HuH-7.5 (cell line): ENCODE data around the gene CMSS1.

Experiments
- DNase-seq: peaks from one replicate; pipeline ENCODE4 v3.0.0; 2011; ENCODE audit warnings: low spot score

Gene CMSS1

DNA sequence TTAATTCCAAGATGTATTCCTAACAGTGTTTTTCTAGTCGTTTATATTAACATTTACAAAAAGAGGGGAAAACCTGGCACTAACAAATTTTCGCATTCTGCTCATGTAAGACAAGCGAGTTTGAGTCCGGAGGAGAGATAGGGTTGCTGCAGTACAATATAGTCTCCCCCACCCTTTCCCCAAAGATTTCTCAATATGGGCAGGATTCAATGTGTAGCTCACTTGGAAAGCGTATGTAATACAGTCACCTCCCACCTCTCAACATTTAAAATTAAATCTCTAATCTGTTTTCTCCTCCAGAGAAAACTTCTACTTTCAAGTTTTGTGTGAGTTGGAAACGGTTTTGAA is 57.9 kb downstream of the CMSS1 start:
- no peak for DNase-seq

DNA sequence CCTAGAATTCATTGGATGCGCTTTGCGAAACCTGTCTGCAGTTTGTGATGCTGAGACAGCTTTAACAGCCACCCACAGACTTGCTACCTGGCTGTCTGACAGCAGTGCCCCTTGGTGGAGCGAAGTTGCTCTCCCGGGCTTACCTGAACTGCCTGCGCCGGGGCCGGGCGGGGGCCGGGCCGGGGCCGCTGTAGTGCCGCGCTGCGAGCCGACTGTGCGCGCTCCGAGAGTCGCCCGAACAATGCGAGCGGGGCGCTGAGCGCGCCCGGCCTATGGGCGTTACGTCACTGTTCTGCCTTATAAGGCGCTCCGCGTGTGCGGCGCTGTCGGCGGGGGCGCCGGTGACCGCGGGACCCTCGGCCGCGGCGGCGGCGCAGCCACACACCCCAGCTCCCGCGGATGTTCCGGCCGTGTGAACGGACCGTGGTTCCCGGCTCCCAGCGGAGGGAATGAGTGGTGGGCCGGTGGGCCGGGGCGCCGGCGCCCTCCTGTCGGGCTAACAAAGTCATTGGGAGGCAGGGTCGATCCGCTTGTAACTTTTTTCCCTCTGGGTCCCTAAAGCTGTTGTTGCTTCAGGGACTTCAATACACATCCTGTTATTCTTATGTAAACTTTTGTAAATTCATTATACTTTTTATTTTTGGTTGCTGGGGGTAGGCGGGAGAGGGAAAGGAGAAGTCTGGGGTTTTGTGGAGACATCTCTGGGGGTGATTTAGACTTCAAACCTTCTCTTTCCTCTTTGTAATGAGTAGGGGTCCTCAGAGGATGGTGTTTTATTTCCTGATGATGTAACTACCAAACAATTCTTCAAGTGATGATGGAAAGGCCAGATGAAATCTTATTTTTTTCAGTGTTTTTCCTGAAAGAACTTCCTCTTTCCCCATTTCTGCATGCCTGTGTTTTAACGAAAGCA is 58.5 kb downstream of the CMSS1 start:
- peak; percentile 62 for DNase-seq

DNA sequence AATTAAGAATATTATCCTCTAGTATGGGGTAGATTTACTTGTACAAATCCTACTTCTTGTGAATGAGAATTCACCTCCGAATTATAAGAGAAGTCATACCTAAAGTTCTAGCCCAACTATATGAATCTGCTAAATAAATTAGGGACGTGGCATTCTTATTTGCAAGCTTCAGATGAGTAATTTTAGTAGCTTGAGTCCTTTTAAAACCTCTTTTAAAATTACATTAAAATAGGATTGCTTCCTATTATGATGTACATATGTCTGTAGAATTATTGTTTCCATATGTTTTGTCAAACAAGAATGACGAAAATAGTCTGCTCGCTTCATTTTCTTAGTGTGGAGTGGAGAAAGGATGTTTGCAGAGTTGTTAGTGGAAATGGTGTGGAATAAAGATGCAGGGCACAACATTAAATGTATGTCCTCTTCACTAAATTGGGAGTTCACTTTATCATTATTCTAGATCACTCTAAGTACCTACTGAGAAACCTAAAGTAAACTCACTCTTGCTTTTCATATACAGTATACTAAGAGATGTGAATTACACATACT is 59.4 kb downstream of the CMSS1 start:
- DNase-seq = no peak

DNA sequence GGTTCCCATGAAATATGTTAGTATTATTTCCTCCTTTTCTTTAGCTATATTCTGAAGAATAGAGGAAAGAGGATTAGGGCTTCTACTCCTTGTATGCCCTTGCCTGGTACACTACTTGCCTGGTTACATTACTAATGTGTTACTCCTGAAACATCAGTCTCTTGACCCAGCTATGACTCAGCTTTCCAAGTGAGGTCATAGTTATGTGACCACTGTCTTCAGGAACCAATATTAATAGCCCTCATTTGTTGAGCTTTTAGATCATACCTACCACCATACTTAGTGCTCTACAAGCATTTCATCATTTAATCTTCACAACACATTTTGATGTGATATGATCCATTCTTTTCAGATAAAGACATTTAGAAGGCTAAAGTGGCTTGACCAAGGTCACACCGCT is 60.3 kb downstream of the CMSS1 start:
- no peak for DNase-seq

DNA sequence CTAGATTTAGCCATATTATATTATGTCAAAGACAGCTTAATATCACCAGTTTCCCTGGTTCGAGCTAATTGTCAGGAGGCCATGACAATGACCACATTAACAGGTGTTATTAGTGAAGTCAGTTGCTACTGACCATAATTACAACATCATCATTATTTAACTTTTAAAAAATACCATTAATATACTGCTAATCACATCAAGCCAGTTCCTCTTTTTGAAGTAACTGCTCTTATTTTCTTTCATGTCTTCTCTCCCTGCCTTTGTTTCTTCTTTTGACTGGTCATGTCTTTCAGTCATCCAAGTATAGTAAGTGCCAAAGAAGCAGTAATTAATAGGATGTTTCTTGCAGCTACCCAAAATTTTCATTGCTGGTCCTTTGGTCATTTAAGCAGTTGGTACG is 61.6 kb downstream of the CMSS1 start:
- no peak for DNase-seq

DNA sequence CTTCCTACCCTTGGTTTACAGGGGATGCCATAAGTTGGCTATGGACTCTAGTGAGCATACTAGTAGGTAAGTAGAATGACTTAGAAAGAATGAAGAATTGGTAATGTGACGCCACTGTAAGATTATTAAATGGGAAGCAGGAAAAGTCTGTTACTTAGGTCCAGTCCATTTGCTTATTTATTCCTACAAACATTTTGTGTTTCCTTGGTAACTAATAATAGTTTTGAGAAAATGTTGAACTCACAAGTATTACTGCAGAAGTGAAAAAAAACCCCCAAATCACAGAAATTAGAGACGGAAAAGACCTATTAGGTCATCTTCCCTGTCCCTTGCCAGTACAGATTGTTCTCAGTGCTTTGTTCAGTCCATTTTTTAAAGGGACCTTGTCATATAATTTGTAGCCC is 63.5 kb downstream of the CMSS1 start:
- DNase-seq = no peak

DNA sequence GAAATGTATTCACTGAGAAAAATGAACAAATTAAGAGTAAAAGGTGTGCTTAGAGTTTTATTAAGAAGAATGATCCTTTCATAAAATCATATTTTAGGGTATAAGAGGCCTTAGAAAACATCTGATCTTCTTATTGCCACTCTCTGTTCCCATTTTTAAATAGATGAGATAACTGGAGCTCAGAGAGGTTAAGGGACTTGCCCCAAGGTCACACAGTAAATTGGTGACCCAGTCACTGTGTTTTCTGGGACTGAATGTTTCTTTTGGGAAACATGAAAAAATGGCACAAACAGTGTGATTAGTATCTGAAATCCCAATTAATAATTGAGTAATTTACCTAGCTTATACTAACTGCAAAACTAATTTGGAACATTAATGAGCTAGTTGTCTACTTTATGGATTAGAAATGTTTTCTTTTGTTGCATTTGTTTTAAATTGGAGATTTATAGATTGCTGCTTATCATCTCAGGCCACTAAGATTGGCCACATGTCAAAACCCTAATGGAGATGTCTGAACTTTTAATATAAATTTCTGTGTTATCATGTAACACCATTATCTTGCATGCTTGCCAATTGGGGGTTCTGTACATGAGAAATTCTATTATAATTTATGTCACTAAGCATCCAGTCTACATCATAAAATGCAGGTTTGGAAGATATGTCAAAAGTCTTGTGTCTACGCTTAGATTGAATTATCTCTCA is 64.9 kb downstream of the CMSS1 start:
- DNase-seq = no peak

DNA sequence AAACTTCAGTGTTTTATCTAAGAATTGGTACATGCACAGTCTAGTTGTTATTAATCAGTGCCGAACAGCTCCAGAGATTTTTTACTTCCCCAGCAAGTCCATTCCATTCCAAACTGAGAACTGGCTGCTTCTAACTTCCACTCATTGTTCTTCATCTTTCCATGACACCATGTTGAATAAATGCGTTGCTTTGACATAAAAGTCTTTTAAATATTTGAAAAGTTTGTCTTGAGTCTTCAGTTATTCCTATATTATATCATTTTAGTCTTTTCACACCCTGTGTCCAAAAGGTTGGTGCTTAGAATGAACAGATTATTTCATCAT is 65.4 kb downstream of the CMSS1 start:
- no peak for DNase-seq

DNA sequence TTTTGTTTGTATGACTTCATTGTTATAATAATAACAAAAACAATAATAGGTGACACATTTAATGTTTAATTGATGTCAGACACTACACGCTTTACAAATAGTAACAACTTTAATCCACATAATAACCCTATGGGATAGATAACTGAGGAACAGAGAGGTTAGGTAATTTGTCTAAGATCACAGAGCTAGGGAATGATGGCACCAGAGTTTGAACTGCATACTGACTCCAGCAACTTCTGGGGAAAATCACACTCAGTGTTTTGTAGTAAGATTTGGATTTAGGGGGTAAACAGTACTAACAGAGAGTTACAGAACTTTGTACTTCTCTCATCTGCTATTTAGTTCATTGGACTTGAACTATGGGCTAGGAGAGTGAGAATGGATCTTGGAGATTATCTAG is 66.0 kb downstream of the CMSS1 start:
- no peak for DNase-seq

DNA sequence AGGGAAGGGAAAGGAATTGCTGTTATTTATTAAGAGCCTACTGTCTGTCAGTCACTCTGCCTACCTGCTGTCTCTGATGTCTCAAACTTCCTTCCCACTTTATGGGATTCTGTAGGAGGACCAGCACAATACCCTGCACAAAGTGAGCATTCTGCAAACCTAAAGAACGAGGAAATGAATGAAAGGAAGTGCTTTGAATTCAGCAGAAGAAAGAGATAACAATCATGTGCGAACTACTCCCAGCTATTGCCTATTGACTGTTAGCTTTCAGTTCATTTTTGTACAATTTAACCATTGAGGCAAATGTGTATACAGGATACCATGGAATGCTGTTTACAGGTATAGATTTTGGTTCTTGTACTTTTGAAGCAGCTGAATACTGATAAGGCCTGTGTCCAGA is 66.8 kb downstream of the CMSS1 start:
- no peak for DNase-seq

DNA sequence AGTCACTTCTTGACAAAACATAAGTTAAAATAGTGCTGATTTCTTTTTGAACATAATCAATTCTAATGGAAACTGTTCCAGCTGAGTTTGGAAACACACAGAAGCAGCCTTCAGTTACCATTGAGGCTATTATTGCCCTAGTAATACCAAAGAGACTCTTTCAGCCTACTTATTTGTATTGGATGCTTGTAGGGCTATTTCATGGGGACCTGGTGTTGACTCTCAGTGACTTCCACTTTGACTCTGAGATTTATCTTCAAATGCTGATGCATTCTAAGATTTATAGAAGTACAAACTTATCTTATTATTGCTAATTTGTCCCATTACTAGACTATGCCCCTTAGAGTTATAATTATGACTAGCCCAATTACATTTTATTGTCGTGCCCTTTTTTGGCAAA is 67.4 kb downstream of the CMSS1 start:
- no peak for DNase-seq

DNA sequence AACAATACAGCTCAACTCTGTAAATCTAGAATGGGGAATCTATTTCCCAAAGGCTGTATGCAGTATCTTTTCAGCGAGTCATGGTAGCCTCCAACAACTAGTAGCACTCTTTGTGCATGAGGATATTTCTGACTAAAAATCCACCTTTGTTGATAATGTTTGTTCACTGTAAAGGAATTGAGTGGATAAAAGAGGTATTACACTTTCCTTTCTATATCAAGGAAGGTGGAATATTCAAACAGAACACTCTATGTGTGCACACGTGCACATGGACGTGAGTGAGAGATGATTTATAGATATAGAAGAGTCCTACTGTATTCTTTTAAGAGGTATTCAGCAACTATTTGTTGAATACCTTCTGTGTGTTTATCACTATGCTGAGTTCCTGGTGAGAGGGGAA is 68.2 kb downstream of the CMSS1 start:
- no peak for DNase-seq

DNA sequence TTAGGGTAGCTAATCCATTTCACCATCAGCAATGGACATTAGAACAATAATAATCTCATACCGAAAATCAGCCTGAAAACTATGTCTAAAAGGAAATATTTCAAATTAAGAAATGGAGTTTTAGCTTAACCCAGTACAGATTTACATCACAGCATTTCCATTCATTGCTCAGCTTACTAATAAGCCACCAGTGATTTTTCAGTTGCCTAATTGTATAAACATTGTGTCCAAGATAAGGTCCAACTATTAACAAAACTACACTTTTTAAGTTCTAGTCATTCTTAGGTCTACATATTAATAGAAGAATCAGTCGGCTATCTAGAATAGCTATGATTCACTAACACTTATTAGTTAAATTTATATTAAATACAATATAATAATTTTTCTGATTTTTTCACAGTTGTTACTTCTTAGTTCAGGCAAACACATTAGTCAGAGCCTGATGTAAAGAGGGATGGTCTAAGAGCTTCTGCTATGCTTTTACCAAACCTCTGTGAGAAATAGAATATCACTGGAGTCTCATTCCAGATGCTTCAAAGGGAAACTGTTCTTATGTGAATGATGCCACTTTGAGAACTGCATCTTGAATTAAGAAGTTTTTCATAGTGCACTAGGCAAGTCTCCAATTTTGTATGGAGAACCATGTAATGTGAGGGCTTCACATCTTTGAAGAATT is 74.1 kb downstream of the CMSS1 start:
- DNase-seq = no peak

DNA sequence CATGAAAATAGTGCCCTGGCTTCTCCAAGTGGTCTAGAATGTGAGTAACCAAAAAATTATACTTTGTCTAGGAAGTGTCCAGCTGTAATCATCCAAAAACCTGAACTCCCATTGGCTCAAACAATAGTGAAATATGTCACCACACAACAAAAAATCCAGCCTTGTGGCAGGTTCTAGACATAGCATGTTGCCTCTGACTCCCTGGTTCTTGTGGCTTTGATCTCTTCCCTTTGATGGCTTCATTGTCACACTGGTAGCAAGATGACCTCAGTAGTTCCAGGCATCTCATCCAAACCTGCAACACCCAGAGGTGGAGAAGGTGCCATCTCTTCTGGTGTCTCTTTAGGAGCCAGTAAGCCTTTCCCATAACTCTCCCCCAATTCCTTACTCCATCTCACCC is 74.7 kb downstream of the CMSS1 start:
- no peak for DNase-seq

DNA sequence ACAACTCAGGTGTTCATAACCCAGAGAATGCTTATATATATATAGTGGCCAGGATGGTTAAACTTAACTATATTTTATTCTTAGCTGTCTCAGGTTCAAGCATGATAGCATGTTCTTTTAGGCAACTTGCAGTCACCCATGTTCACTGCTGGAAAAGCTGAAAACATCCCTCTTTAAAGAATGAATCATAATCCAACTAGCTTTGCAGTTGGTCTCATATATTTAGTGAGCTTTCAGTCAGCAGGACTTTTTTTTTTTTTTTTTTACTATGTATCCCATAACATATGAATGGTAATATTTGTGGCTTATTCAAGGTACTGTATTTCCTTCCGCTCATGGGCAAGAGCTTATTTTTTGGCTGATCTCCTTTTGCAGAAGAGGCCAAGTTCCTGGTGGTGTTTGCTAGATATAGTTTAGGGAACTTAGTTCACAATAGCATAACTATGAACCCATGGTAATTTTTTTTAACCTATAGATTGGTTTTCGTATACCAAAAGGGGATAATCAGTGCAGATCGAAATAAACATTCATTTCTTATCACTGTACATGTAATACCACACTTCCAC is 77.6 kb downstream of the CMSS1 start:
- no peak for DNase-seq

DNA sequence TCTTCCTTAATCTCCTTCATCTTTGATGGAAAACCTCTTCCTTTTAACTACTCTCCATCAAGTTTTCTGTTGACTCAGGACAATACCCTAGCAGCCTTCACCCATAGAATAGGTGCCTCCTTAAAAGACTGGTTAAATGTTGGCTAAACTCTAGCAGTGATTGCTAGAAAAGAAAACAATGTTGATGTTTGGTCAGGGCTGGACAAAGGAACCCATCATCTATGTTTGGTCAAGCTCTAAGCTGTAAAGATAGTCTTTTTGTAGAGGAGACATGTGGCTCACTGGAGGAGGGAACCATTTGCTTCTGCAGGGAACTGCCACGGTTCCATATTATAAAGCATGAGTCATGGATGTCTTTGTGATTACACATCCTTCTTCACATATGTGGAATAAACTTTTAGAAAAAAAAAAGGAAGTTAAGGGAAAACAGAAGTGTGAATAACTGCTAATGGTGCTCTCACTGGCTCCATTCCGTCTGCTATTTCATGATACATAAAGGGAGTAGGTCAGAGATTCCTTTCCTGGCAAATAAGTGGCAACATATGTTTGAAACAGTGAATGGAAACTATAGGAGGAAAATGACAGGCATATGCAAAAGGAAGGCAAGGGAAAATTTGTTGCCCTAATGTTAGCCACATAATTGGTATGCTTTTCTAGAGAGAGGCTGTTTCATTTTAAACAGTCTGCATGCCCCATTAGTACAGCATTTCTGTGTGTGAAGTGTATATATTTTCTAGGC is 78.2 kb downstream of the CMSS1 start:
- DNase-seq = no peak

DNA sequence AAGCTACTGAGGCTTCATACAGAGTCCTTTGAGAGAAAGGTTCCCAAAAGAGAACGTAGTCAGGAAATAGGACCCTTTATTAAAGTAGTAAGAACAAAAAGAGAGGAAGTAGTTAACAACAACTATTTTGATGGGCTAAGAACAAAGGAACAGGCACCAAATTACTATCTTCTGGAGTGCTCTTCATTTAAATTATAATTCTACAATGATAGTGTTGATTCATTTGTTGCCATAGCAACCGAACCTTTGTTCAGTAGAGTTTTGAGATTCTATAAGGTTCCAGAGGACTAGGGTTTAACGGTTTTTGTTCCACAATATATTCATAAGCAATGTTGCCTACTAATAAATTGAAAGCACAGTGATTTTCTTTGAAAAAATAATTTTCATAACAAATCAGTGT is 78.8 kb downstream of the CMSS1 start:
- no peak for DNase-seq

DNA sequence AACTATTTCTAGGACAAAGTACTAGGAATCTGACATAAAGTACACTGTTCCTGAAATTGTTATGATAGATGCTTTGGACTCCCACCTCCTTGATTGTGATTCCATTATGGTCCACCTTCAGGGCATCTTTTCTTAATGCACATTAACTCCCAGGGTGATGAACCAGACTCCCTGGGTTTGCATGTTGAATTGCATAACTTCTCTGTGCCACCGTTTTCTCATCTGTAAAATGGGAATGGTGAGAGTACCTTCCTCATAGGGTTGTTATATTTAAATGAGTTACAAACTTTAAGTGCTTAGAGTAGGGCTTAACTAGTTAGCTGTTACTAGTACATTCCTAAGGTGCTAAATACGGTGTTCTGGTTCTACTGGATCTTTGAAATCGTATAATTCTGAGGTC is 81.9 kb downstream of the CMSS1 start:
- DNase-seq = no peak

DNA sequence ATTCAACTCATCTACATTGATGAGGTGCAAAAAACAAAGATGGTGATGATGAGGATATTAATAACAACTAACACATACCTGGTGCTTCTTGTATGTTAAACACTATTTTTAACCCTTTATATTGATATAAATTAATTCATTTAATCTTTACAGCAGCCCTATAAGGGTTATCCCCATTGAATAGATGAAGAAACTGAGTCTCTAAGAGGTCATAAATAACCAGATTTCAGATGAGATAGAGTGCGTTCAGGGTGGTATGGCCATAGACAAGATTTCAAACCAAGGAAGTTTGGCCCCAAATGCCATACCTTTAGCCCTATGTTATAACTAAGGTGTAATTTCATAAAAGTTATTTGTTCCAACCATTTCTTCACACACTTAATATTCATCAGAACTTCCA is 82.6 kb downstream of the CMSS1 start:
- no peak for DNase-seq

DNA sequence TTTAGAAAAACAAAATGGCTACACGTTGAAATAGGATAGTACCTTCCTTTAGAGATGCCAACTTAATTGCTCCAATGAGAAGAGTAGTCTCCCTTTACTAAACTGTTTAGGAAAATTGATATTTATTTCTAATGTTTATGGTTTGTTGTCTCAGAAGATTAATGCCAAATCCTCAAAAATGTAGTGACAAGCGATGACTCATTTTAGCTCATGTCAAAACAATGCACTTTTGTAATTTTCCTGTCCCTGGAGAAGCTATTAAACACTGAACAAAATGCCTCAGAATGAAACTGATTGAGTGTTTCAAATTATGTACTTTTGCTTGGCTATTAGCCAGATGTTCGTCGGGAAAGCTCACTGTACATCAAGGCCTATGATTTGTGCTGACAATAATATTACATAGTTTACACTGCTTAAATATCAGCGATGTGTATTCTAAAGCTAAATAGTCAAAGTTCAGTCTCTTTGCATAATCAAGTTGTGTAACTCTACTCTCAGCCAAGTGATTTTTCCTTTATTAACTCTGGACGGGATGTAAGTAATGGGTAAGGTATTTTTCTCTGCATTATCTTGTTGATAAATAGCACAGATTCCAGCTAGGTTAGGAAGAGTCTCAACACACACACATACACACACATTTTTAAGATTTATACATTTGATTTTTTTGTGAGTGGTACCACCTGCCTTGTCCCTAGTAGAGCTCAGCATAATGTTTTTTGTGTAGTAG is 83.7 kb downstream of the CMSS1 start:
- no peak for DNase-seq

DNA sequence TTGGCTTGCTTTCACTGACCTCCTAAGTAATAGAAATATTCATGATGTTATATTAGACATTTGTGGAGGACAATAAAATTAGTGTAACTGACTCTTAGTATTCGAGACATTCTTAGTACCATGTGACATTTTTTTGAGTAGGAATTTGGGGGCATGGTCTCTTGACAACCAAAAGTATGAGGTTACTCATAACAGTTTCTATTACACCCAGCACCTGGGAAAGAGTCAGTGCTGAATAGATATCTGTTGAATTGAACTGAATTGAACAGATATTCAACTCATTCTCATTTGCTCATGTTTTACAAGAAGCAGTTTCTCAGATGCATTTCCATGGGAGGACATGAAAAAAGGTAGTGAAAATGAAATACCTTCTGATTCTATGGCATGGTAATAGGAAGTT is 84.4 kb downstream of the CMSS1 start:
- no peak for DNase-seq
